ENCODE data around the gene CHN1. TPM values are rescaled to one million over a fixed set of nuclear protein-coding genes. Genes with fewer than 3 reads are reported as not detected.

Gene CHN1
- total RNA-seq, 1 donor from 2014 or later: 19.7 TPM

DNA sequence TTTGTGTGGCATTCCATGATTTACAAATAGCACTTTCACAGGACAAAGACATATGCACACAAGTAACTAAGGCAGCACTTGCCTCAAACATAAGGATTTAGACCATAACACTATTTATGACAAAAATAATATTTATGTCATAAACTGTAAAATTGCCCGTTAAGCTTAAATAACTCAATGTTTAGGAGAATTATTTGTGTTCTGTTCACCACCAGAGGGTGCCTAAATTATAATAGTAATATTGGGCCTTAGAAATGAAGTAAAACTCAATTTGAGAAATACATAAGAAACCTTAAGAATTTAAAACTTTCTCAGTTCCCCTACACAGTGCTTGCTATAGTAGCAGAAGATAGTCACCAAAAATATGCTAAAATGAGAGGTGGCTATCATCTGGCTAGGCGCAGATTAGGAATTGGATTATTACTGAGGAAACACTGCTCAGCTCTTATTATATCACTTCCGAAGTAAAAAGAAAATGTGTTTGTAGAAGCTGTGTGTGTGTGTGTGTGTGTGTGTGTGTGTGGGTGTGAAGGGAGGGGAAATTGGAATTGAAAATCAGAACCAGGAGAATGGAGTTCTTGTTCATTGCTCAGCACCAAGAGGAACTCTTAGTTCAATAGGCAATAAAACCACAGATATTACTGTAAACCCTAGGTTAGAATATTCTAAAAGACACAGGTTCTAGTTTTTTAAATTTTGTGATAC, 4.9 kb upstream of the CHN1 start:
- no peak for DNase-seq

DNA sequence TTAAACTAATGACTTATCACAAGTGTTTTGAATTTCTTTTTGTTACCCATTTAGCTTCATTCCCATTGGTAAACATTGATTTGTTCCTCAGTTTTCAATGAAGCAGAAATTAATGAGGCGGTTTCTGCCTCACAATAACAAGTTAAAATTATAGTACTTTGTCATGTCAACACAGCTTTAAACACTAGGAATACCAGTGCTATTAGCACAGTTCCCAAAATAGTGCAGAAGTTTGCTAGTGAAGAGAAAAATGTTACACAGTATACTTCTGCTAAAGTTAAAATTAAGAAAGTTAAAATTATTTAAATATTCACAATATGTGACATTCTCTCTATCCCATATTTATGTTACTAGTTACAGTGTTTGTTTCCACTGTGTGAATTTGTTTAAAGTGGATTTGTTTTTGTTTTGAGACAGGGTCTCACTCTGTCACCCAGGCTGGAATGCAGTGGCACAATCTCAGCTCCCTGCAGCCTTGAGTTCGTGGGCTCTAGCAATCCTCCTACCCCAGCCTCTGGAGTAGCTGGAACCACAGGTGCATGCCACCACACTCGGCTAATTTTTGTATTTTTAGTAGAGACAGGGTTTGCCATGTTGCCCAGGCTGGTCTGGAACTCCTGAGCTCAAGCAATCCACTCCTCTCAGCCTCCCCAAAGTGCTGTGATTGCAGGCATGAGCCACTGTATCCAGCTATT, 3.8 kb upstream of the CHN1 start:
- DNase-seq: no peak

DNA sequence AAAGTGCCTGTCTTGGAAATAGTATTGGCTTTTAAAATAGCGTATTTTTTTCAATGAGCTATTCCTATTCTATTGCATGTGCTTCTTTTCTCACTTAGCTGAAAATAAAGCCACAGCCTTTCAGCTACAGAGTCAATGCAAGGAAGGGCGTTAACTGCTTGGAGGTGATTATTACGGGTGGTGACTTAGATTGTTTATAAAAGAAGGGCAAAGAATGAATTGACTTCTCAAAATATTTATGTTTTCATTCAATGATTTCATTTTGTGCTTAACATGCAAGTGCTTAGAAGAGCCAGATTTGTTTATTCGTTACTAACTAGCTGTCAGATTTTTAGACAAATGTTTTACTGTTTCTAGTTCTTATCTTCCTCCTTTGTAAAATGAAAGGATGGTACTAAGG, 2.8 kb upstream of the CHN1 start:
- no peak for DNase-seq

DNA sequence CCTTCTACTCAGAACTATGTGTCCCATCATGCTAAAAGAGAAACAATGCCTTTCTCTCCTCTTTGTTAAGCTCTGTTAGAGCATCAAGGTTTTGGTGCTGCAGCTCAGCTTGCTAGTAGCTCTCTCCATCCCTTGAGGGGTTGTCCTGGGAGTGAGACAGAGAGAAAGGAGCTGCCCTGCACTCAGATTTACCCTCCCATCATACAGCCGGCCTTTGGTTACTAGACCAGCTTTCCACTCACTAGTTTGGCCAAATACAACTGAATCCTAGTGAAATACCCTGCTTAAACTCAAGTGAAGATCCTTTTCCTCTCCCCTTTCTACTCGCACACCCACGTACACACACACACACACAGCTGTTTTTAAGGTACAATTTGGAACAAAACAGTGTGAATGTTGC, 2.3 kb upstream of the CHN1 start:
- no peak for DNase-seq

DNA sequence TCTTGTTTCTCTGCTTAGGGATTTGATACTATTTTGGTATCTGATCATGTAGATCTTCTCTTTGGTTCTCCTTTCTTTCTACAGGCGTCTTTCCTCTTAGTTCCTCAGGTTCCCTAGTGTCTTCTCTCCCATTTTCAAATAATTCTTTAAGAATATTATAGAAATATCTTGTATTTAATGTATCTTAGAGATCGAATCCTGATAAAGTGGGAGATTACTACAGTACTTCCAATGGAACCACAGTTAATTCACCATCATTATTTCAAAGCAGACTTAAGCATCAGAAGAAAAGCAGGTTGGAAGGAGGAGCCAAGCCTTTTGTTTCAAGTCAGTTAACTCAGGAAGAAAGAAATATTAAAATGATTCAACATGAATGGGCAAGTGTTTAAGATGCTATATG, 1.1 kb upstream of the CHN1 start:
- no peak for DNase-seq

DNA sequence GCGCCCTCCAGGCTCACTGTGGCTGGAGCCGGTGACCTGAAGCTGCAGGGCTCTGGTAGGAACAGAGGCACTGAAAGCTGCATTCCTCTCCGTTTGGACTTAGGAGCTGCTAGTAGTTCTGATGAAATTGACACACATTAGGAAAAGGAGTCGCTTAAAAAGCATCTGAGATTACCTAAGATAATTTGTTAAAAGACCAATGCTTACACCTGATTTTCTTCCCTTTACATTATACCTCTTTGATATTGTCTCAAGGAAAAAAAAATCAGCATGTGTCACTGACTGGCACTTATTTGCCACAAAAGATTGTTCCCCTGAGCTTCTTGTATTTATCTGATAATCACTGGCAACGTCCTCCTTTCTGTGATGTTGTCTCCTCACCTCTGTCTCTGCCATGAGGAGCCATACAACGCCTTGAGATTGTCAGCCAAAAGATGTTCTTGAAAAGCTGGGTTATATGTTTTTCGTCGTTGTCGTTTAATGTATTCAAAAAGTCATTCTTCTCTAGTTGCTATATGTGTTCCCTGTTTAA, 618 bp upstream of the CHN1 start:
- no peak for DNase-seq

DNA sequence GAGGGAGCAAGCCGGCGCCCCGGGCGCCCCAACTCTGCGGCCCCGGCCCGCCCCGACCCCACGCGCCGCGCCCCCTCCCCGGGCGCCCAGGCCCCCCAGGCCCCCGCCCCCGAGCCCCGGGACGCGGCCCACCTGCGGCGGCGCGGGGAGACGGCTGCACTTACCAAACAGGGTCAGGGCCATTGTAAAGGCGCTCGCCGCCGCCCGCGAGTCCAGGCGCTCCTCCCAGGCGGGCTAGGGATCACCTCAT, 526 bp downstream of the CHN1 start:
- no peak for DNase-seq

DNA sequence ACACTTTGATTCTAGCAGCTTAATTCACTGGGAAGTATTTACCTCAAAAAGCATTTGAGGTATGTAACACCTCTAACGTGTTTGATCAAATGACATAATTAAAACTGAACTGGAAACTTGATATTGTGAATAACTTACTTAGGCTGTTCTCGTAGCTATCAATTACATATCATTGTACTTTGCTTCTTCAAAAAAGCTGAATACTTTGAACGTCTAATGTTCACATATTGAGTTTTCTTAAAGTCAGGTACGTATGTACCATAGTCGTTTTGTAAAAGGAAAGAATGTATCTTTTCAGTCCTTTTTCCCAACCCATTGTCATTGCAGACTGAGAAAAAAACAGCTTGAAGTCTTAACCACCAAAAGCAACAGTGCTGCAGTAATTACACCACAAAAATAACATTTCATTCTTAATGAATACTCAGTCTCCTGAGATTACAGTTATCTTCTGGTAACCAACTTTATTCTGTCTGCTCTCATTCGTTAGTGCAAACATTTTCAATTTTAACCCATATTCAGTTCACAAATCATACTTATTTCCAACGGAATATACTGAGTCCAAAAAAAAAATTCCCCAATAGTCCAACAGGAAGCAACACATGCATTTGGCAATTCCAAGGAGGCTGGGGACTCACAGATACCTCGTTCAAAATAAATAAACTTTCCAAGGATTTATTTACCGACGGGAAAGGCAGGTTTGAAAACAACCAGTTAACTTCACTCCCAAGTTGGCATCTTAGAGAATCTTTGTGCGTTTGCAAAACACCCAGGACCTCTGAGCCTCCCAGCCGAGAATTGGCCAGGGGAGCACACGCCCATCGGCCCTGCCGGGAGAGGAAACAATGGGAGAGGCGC, 1.1 kb downstream of the CHN1 start:
- DNase-seq: peak; percentile 42

DNA sequence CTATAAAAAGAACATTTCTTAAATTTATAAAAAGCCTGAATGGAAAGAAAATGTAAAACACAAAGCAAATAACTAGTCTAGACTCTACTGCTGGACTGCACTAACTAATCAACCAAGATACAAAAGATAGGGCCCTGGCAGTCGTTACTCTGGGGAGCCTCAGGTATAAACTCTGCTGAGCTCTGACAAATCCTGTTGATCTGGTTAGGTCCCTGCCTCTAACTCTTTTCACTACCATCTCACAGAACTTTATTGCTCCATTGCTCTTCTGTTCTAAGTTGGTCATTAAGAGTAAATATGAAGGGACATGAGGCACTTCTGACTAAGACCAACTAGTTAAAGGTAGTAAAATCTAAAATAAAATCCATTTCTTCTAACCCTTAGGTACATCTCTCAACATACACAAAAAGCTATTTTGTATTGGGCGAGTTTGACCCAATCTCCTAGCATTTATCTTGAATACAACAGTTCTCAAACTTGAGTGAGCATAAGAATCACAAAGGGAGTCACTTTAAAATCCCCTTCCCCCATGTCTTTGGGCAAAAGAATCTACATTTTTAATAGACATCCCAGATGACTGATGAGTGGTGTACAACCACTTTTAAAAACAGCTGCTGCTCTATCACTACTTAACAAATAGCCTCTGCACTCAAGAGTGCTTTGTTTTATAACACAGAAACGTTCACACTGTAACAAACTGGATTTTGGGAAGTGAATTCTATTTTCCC, 2.5 kb downstream of the CHN1 start:
- DNase-seq: no peak

DNA sequence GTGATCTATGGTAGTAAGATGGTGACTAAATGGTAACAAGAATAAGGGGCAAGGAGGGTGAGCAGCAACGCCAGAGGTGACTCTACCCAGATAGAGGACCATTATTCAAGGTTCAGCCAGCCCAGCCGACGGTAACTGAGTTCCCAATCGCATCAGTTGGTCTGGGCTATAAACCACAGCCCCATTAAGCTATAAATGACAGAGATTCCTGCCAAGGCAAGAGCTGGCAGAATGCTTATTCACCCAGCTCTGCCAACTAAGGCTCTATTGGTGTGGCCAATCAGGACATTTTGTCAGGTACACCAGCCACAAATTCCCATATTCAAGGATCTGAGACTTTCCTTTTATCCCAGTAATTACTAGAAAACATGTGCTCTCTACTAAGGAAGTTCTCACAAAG, 3.6 kb downstream of the CHN1 start:
- DNase-seq: no peak

DNA sequence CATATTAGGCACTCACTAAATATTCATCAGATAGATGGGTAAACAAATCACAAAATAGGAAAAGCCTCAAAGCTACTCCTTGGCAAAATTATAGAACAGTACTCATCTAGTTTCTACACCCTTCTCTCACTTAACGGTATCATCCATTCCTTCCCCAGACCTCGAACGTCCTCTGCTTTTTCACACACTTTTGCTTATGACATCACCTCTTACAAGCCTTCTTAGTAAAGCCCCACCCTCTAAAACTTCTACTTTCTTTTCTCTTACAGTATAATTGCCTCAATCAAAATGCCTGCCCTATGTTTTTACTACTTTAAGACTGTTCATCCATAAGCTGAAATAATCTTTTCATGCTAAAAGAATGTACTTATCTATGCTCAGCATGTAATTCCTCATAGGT, 8.1 kb downstream of the CHN1 start:
- no peak for DNase-seq

DNA sequence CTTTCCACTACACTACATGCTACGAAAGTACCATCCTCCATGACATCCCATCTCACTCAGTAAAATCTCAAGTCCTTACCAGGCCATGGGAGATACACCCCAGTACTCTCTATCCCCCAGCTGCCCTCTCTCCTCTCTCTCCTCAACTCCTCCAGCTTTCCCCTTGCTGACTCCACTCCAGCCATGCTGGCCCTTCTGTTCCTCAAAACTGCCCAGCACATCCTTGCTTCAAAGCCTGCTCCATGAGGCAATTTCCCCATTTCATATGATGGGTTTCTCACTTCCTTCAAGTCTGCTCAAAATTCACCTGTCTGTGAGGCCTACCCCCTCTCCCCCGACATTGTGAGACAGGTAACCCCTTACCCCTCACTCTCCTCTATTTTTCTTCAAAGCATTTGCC, 8.6 kb downstream of the CHN1 start:
- DNase-seq: no peak

DNA sequence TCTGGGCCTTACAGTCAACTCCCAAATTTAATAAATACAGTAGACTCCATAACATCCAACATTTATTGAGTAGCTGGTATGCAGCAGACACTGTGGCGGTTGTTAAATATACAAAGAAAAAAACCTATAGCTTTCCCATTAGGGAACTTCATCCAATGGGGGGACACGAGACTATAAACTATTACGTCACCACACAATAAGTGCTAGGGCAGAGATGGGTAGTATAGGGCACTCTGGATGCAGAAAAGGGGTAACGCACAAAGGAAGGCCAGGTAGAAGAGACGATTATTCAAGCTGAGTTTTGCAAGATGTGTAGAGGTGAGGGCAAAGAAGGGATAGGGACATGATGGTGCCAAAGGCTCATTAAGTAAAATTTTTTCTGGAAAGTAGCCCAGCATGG, 10.8 kb downstream of the CHN1 start:
- no peak for DNase-seq

DNA sequence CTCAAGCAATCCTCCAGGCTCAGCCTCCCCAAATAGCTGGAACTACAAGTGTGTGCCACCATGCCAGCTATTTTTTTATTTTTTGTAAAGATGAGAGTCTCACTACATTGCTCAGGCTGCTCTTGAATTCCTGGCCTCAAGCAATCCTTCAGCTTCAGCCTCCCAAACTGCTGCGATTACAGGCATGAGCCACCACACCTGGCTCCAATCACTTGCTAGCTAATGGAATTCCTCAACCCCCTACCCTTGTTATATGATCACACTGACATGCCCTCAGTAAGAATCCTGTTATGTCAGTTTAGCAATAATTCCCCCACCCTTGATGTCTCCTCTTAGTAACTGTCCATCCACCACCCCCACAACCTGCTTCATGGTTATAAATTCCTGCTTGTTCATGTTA, 12.3 kb downstream of the CHN1 start:
- DNase-seq: no peak

DNA sequence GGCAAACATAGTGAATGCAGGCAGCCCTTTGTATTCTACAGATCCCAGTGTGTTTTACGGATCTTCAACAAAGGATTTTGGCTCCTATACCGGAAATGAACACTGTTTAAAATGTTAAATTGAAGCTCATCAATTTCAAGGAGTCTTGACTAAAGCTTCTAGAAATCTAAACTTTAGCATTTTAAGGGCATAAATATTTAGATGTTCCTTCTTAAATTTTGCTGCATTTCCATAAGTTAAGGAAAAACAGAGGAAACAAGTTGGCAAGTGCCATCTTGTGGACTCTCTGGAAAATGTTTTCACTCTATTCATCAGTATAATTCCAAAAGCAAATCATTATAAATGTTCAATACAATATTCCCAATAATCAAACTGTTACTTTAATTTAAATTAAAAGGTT, 19.6 kb downstream of the CHN1 start:
- peak; percentile 67 for DNase-seq

DNA sequence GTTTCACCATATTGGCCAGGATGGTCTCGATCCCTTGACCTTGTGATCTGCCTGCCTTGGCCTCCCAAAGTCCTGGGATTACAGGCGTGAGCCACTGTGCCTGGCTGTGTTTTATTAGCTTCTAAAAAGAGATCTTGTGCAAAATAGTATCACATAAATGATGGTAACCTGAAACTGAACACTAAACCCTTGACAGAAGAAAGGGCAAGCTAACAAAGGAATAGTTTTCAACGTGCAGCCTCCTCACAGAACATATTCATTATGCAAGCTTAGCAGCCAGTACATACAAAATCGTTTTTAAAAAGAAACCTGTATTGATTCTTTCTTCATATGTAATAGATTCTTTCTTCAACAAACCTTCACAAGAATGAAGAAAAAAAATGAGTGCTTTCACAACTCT, 20.6 kb downstream of the CHN1 start:
- no peak for DNase-seq

DNA sequence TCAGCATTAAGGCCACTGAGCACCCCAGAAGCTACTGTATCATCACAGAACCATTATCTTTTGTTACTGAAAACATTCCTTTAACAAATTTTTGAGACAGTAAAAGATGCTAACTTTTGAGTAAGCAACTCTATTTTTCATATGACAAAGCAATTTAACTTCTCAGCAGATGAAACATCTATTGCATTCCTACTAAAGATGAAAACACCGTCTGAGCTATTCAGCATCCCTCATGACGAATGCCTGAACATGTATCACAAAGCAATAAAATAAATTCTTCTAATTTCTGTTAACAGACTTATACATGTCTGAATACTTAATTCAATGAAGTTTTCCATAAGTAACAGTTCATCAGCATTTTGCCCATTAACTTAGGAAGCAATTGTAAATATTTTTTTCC, 23.9 kb downstream of the CHN1 start:
- DNase-seq: no peak

DNA sequence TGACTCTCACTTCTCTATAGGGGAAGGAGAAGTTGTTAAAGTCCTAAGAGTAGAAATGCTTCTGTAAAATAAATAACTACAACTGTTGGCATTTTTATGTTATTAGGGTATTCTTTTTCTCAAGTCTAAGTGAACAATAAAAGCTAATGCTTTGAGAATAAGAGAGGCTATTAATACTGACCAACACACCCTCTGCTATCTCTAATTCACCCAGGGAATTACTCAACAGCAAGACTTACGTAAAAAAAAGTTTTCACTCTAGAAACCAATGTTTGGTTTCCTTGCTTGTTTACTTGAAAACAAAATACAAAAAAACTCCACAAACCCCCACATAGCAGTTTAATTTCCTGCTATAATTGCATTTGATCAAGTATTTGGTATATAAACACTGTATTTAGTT, 25.2 kb downstream of the CHN1 start:
- no peak for DNase-seq

DNA sequence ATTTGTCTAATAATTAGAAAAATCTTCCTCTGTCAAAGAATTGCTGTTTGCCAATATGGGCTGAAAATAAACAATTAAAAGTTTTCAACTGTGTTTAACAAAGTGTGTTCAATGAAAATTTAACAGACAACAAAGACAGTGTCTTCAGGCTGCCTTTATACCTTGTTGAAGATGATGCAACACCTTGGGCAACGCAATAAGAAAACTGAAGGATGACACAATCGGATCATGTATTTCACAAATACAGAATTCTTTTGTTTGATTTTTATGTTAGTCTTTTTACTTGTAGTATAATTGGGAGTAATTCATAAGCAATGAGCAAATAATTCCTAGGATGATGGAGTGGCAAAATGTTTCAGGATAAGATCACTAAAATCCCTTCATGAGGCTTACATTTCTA, 27.8 kb downstream of the CHN1 start:
- DNase-seq: no peak

DNA sequence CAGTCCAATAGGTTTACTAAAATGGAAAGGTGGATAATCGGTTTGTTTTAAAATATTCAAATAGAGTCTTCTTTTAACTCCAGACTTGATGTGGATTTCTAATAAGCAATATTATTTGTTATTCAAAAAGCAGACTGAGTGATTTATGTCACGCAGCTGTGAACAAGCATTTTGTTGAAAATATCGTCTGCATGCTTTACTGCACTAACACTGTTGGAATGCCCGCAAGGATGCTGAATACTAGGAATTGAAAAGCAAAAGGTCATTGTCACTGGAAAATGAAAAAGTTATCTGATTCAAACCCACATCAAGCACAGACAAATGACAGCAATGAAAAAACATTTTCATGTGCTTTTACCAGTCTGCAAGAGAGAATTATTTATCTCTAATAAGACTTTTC, 31.1 kb downstream of the CHN1 start:
- no peak for DNase-seq

DNA sequence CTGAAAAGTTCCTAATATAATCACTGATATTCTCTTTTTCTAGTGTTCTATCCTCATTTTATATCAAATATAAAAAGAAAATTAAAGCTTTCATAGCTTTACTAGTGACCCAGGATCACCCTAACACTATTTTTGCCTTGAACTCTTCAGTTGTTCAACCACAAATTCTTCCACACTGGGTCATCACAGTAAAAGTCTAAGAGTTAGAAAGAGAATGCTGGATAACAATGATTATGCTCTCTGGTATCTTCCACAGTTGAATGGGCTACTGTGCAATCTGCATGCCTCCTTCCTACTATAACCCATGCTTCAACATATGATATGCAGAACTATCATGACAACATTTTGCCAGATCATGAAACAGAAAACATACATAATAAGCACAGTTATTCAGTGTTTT, 32.3 kb downstream of the CHN1 start:
- no peak for DNase-seq

DNA sequence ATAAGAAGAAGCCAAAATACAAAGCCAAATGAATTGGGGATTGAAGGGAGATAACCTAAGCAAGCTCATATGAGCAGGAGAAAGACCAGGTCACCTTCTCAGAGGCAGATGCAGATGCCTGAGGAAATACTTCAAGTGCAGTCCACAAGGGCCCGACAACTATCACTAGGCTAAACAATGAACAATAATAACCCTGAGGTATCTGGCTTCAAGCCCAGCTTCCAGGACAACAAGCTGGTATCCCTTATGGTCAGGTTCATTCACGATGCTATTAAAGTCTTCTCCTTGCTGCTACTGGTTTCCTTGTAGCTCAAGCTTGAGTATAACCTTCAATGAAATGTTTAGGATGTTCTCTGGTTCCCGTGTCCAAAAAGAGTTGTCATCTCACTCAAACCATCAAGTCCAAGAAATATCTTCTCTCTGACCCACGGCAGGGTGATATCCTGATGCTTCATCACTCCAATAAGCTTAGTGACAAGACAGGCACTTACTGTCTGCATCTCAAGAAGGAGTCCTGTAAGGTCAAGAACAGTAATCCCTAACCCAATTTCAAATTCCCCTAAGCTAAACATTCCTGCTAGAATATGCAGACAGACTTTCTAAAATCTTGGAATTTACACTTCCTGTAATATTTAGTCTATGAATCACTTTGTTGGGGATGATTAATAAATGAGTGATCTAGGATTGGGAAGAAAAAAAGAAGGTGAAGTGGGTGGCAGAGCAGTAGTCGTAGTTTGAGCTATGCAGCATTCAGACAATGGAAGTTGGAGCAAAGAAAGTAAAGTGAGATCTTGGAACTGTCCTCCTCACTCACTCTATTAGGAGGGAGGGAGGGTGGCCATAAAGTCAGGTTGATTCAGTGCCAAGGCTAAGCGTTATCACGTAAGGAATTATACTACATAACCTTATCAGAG, 33.1 kb downstream of the CHN1 start:
- no peak for DNase-seq
